Ishikawa (cell line): ENCODE results near the gene DLEC1.

Source experiments
- CEBPB ChIP-seq: IDR thresholded peaks from 2 replicates; pipeline ENCODE4 v1.6.1; 2012
- CREB1 ChIP-seq: IDR thresholded peaks from 2 replicates; pipeline ENCODE4 v1.6.1; 2012; ENCODE audit warnings: low read depth
- EGR1 ChIP-seq: IDR thresholded peaks from 2 replicates; pipeline ENCODE4 v1.6.1; 2012
- EP300 ChIP-seq: IDR thresholded peaks from 2 replicates; pipeline ENCODE4 v1.6.1; 2012; ENCODE audit warnings: borderline replicate concordance
- FOXM1 ChIP-seq: IDR thresholded peaks from 2 replicates; pipeline ENCODE4 v1.6.1; 2012; ENCODE audit warnings: low read depth, borderline replicate concordance
- MAX ChIP-seq: IDR thresholded peaks from 2 replicates; pipeline ENCODE4 v1.6.1; 2012
- NFIC ChIP-seq: IDR thresholded peaks from 2 replicates; pipeline ENCODE4 v1.6.1; 2012
- RAD21 ChIP-seq: IDR thresholded peaks from 2 replicates; pipeline ENCODE4 v1.6.1; 2012; ENCODE audit warnings: low read depth
- REST ChIP-seq: IDR thresholded peaks from 2 replicates; pipeline ENCODE4 v1.6.1; 2012; ENCODE audit warnings: low read depth, mild to moderate bottlenecking
- TAF1 ChIP-seq: IDR thresholded peaks from 2 replicates; pipeline ENCODE4 v1.6.1; 2012; ENCODE audit warnings: low read depth, mild to moderate bottlenecking
- TCF12 ChIP-seq: IDR thresholded peaks from 2 replicates; pipeline ENCODE4 v1.6.1; 2012; ENCODE audit warnings: low read depth
- TEAD4 ChIP-seq: IDR thresholded peaks from 2 replicates; pipeline ENCODE4 v1.6.1; 2012
- USF1 ChIP-seq: IDR thresholded peaks from 2 replicates; pipeline ENCODE4 v1.6.1; 2012
- YY1 ChIP-seq: IDR thresholded peaks from 2 replicates; pipeline ENCODE4 v1.6.1; 2012; ENCODE audit warnings: low read depth
- ZBTB7A ChIP-seq: IDR thresholded peaks from 2 replicates; pipeline ENCODE4 v1.6.1; 2012; ENCODE audit warnings: low read depth

Gene DLEC1

GRCh38 chr3:38006445-38006995 lies 32.5 kb upstream of the DLEC1 start:
- TF ChIP-seq EP300: no peak
- no peak for TF ChIP-seq USF1
- no peak for TF ChIP-seq YY1
- no peak for TF ChIP-seq NFIC
- TF ChIP-seq CREB1: no peak
- no peak for TF ChIP-seq TCF12
- TF ChIP-seq RAD21: no peak
- no peak for TF ChIP-seq EGR1
- TF ChIP-seq TAF1: no peak
- no peak for TF ChIP-seq FOXM1
- no peak for TF ChIP-seq TEAD4
- TF ChIP-seq MAX: no peak
- TF ChIP-seq ZBTB7A: no peak
- no peak for TF ChIP-seq REST
- TF ChIP-seq CEBPB: no peak

GRCh38 chr3:38007754-38008090 lies 31.3 kb upstream of the DLEC1 start:
- TF ChIP-seq NFIC (no peak), REST (no peak), USF1 (no peak), RAD21 (no peak), TEAD4 (no peak), YY1 (no peak), EP300 (no peak), TCF12 (no peak), CREB1 (no peak), MAX (no peak), CEBPB (no peak), TAF1 (no peak), ZBTB7A (no peak), FOXM1 (no peak), EGR1 (no peak)

GRCh38 chr3:38008191-38008701 lies 30.8 kb upstream of the DLEC1 start:
- TF ChIP-seq YY1 (no peak), TCF12 (no peak), NFIC (no peak), EGR1 (no peak), TAF1 (no peak), EP300 (no peak), TEAD4 (no peak), CEBPB (no peak), CREB1 (no peak), RAD21 (no peak)

- TF ChIP-seq REST: no peak
- no peak for TF ChIP-seq FOXM1
- no peak for TF ChIP-seq ZBTB7A
- no peak for TF ChIP-seq NFIC
- TF ChIP-seq MAX: no peak
- no peak for TF ChIP-seq TCF12
- TF ChIP-seq USF1: no peak
- TF ChIP-seq CREB1: no peak
- no peak for TF ChIP-seq TEAD4
- no peak for TF ChIP-seq EGR1
- TF ChIP-seq TAF1: no peak
- no peak for TF ChIP-seq YY1
These were observed 29.9 kb upstream of the DLEC1 start for GRCh38 chr3:38008971-38009580.
